ENCODE measurements around the gene SNX5. TPM values are rescaled to one million over a fixed set of nuclear protein-coding genes. Genes with fewer than 3 reads are reported as not detected.

Gene SNX5
- total and polyA plus RNA-seq, 10 of the 15 experiments (the other 5 are each of a cell fraction or from before 2014, with no cell fraction given), result 92.9 to 316 (median 245) TPM

DNA sequence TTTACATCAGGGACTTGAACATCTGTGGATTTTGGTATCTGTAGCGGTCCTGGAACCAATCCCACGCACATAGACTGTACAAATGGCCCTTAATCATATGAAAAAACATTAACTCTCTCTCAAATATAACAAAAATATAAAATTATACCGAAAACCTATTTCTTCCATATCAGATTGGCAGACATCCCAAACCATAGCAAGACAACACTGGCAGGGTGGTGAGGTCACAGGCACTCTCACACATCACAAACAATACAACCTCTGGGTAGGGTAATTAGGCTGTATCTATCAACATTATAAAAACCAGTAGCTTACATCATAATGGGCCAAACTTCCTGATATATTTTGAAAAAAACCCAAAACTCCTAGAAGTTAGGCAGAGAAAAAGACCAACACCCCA, 48.2 kb upstream of the SNX5 start (continued):
- TF ChIP-seq, protein P1, sequence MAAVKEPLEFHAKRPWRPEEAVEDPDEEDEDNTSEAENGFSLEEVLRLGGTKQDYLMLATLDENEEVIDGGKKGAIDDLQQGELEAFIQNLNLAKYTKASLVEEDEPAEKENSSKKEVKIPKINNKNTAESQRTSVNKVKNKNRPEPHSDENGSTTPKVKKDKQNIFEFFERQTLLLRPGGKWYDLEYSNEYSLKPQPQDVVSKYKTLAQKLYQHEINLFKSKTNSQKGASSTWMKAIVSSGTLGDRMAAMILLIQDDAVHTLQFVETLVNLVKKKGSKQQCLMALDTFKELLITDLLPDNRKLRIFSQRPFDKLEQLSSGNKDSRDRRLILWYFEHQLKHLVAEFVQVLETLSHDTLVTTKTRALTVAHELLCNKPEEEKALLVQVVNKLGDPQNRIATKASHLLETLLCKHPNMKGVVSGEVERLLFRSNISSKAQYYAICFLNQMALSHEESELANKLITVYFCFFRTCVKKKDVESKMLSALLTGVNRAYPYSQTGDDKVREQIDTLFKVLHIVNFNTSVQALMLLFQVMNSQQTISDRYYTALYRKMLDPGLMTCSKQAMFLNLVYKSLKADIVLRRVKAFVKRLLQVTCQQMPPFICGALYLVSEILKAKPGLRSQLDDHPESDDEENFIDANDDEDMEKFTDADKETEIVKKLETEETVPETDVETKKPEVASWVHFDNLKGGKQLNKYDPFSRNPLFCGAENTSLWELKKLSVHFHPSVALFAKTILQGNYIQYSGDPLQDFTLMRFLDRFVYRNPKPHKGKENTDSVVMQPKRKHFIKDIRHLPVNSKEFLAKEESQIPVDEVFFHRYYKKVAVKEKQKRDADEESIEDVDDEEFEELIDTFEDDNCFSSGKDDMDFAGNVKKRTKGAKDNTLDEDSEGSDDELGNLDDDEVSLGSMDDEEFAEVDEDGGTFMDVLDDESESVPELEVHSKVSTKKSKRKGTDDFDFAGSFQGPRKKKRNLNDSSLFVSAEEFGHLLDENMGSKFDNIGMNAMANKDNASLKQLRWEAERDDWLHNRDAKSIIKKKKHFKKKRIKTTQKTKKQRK (IDR thresholded peaks at IDR 0.05; ENCODE audit: low read depth, low read length), result no peak
- TF ChIP-seq CEBPB (IDR thresholded peaks at IDR 0.05; ENCODE audit: borderline replicate concordance in 1 of 2, low read depth in 2 of 2, low read length in 2 of 2), result no peak
- TF ChIP-seq RELA (IDR thresholded peaks at IDR 0.05; ENCODE audit: borderline replicate concordance, partially characterized antibody), result no peak
- TF ChIP-seq CBX5 (IDR thresholded peaks at IDR 0.05; ENCODE audit: low read depth), result no peak

- Histone ChIP-seq H3K27me3 (replicated peaks in 1 of 2; ENCODE audit: control insufficient read depth in 2 of 2, insufficient read depth in 2 of 2, low read length in 1 of 2) (no peaks in the 10 kb centered on the region), H3K36me3 (ENCODE audit: control insufficient read depth in 2 of 2, insufficient read depth in 2 of 2, low read length in 1 of 2) (no peaks in the 10 kb centered on the region), H3K9ac (ENCODE audit: control insufficient read depth, insufficient read depth, low read length) (no peak overlapping the region), H3K79me2 (ENCODE audit: control insufficient read depth, insufficient read depth, low read length) (no peaks in the 10 kb centered on the region), H3K27ac (ENCODE audit: control insufficient read depth, insufficient read depth) (no peak overlapping the region), H3K4me1 (ENCODE audit: control insufficient read depth, insufficient read depth, low read length) (no peaks in the 10 kb centered on the region), H4K20me1 (ENCODE audit: control insufficient read depth, insufficient read depth) (no peaks in the 10 kb centered on the region), H3K4me2 (ENCODE audit: control insufficient read depth, insufficient read depth) (no peak overlapping the region), H2AFZ (ENCODE audit: control insufficient read depth, low read depth, low read length) (no peak overlapping the region), H3K4me3 (no peak overlapping the region), H3K9me3 (replicated peaks; ENCODE audit: control insufficient read depth, insufficient read depth, low read length) (no peaks in the 10 kb centered on the region)
- ChIA-PET CTCF (no interaction called here), RAD21 (ENCODE audit: unreplicated experiment) (interaction anchor here (0.7 kb wide), 1 partner anchor 283 kb away, joined by 3 read pairs; no protein-coding TSS in a partner anchor), SMC1A (ENCODE audit: uncharacterized antibody, unreplicated experiment) (no interaction called here), POLR2A (no interaction called here)
- no TSS peak for BruUV-seq (replicated peaks)
- DNase-seq (ENCODE audit: low read depth, low spot score) (no peak), ATAC-seq (no peak), FAIRE-seq (no peak)
- in situ Hi-C loops (cut with MboI), result no loop called here
- WGBS (ENCODE audit: insufficient coverage, insufficient replicate concordance, low lambda C conversion rate, missing lambda C conversion rate), result 74% methylated on average over 6 of the region's 6 CpGs
- intact Hi-C loops (cut with micrococcal nuclease; ENCODE audit: unreplicated experiment), result no loop called here
- TF ChIP-seq SP1 (IDR thresholded peaks at IDR 0.05; ENCODE audit: low read depth, low read length) (no peak), BCL3 (IDR thresholded peaks at IDR 0.05; ENCODE audit: borderline replicate concordance, insufficient read depth, low read depth, low read length, poor library complexity, severe bottlenecking) (no peak), KDM1A (IDR thresholded peaks at IDR 0.05; ENCODE audit: borderline replicate concordance) (no peak), IRF4 (IDR thresholded peaks at IDR 0.05; ENCODE audit: low read depth, low read length) (no peak), ESRRA (IDR thresholded peaks at IDR 0.05; ENCODE audit: low read length) (no peak), KLF5 (IDR thresholded peaks at IDR 0.05; ENCODE audit: partially characterized antibody) (no peak), E4F1 (IDR thresholded peaks at IDR 0.05; ENCODE audit: borderline replicate concordance, partially characterized antibody) (no peak), BACH1 (IDR thresholded peaks at IDR 0.05; ENCODE audit: borderline replicate concordance) (no peak), ZBED1 (IDR thresholded peaks at IDR 0.05; ENCODE audit: borderline replicate concordance) (no peak), ETV6 (conservative IDR thresholded peaks at IDR 0.05 in 1 of 2, IDR thresholded peaks at IDR 0.05 in 1 of 2; ENCODE audit: borderline replicate concordance in 1 of 2, low read depth in 1 of 2) (no peak), ASH2L (IDR thresholded peaks at IDR 0.05; ENCODE audit: borderline replicate concordance, low read depth) (no peak), PAX5 (IDR thresholded peaks at IDR 0.05; ENCODE audit: borderline replicate concordance, low read depth, low read length) (no peak)
These were observed 45.8 kb upstream of the SNX5 start for GRCh38 chr20:18014411-18014810.
